Measurements from ENCODE around the gene NFATC2IP. TPM values are rescaled to one million over a fixed set of nuclear protein-coding genes. Genes with fewer than 3 reads are reported as not detected.
A peak's percentile ranks its signal among the peaks of the same experiment; 100 is the strongest.

NFATC2IP gene
- total and polyA plus RNA-seq, 4 donors: 5.8 to 17.6 (median 11.9) TPM

DNA sequence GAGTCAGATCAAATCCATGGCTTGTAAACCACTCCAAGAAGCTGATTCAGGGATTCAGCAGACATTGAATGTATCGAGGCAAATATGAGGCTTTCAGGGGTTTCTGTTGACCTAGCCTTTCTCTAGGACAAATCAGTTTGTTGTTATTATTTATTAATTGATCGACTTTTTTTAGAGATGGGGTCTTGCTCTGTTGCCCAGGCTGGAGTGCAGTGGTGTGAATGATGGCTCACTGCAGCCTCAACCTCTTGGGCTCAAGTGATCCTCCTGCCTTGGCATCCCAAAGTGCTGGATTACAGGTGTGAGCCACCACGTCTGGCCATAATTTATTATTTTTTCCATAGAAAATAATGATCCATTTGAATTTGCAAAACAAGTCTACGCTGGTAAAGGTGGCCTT, 61.1 kb downstream of the NFATC2IP start:
- TF ChIP-seq RAD21 (IDR thresholded peaks at IDR 0.05) (no peak), YY1 (IDR thresholded peaks at IDR 0.05) (no peak), GABPA (IDR thresholded peaks at IDR 0.05 in 1 of 2, conservative IDR thresholded peaks at IDR 0.05 in 1 of 2) (no peak)
- no peaks in the 10 kb centered on the region for H3K9me3 ChIP-seq (ENCODE audit: control insufficient read depth in 4 of 4, low read length in 3 of 4)
- no peak for DNase-seq (ENCODE audit: low spot score)
- no peak overlapping the region for H3K4me3 ChIP-seq (ENCODE audit: low read depth in 1 of 3, low read length in 3 of 3)
- no peak overlapping the region for H3K27ac ChIP-seq (ENCODE audit: low read depth in 1 of 2, low read length in 2 of 2)
- H3K27me3 ChIP-seq (ENCODE audit: control insufficient read depth in 4 of 4, insufficient read depth in 4 of 4, low read length in 3 of 4): no peaks in the 10 kb centered on the region
- no peaks in the 10 kb centered on the region for H3K36me3 ChIP-seq (ENCODE audit: control insufficient read depth in 4 of 4, insufficient read depth in 3 of 4, low read depth in 1 of 4, low read length in 3 of 4)
- no peak overlapping the region for H3K9ac ChIP-seq (ENCODE audit: low read depth in 1 of 2, low read length in 2 of 2)
- peaks cover 0 to 10% (median 7%) of the 10 kb centered on the region in 4 donors for H3K4me1 ChIP-seq (ENCODE audit: control insufficient read depth in 4 of 4, insufficient read depth in 4 of 4, low read length in 3 of 4)
- WGBS: 93% methylated on average over 4 of the region's 4 CpGs

DNA sequence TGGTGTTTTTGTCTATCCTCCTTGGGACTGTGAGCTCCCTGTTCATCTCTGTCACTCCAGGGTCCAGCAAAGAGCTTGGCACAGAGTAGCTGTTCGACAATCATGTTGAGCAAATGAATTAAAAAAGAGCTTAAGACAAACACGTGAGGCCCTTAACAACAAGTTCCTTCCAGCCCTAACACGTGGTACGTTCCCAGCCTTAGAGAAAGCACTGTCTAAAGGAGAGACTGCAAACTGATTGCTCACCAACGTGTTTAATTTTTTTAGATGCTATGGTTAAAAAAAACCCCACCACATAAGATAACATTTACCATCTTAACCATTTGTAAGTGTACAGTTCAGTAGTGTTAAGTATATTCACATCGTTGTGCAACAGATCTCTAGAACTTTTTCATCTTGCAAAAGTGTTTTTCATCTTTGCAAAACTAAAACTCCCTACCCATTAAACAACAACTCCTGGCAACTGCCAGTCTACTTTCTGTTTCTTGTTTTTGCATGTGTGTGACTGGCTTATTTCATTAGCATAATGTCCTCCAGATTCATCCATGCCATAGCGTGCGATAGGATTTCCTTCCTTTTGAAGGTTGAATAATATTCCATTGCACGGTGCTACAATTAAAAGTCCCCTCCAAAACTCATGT, 62.3 kb downstream of the NFATC2IP start:
- Histone ChIP-seq H3K36me3 (ENCODE audit: control insufficient read depth in 4 of 4, insufficient read depth in 3 of 4, low read depth in 1 of 4, low read length in 3 of 4) (no peaks in the 10 kb centered on the region), H3K4me3 (ENCODE audit: low read depth in 1 of 3, low read length in 3 of 3) (no peak overlapping the region), H3K9ac (ENCODE audit: low read depth in 1 of 2, low read length in 2 of 2) (no peak overlapping the region), H3K27ac (ENCODE audit: low read depth in 1 of 2, low read length in 2 of 2) (peak overlapping the region in 1 of 2 donors; percentile 33), H3K9me3 (ENCODE audit: control insufficient read depth in 4 of 4, low read length in 3 of 4) (no peaks in the 10 kb centered on the region), H3K27me3 (ENCODE audit: control insufficient read depth in 4 of 4, insufficient read depth in 4 of 4, low read length in 3 of 4) (no peaks in the 10 kb centered on the region), H3K4me1 (ENCODE audit: control insufficient read depth in 4 of 4, insufficient read depth in 4 of 4, low read length in 3 of 4) (peaks cover 0 to 10% (median 7%) of the 10 kb centered on the region in 4 donors)
- no peak for DNase-seq (ENCODE audit: low spot score)
- 77% methylated on average over 9 of the region's 9 CpGs for WGBS
- TF ChIP-seq, protein P1, sequence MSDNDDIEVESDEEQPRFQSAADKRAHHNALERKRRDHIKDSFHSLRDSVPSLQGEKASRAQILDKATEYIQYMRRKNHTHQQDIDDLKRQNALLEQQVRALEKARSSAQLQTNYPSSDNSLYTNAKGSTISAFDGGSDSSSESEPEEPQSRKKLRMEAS (IDR thresholded peaks at IDR 0.05): no peak
- TF ChIP-seq FOXA1 (IDR thresholded peaks at IDR 0.05) (no peak), SP1 (IDR thresholded peaks at IDR 0.05) (no peak), YY1 (IDR thresholded peaks at IDR 0.05) (no peak), HNF4A (conservative IDR thresholded peaks at IDR 0.05) (no peak), NR2F2 (IDR thresholded peaks at IDR 0.05) (no peak), JUND (IDR thresholded peaks at IDR 0.05) (no peak), TAF1 (conservative IDR thresholded peaks at IDR 0.05) (no peak), RXRA (IDR thresholded peaks at IDR 0.05) (no peak), GABPA (IDR thresholded peaks at IDR 0.05 in 1 of 2, conservative IDR thresholded peaks at IDR 0.05 in 1 of 2) (no peak), HNF4G (IDR thresholded peaks at IDR 0.05) (no peak), FOXA2 (IDR thresholded peaks at IDR 0.05) (no peak), RAD21 (IDR thresholded peaks at IDR 0.05) (no peak), EGR1 (IDR thresholded peaks at IDR 0.05; ENCODE audit: low read depth in 2 of 2) (no peak)
- TF ChIP-seq, protein P2, sequence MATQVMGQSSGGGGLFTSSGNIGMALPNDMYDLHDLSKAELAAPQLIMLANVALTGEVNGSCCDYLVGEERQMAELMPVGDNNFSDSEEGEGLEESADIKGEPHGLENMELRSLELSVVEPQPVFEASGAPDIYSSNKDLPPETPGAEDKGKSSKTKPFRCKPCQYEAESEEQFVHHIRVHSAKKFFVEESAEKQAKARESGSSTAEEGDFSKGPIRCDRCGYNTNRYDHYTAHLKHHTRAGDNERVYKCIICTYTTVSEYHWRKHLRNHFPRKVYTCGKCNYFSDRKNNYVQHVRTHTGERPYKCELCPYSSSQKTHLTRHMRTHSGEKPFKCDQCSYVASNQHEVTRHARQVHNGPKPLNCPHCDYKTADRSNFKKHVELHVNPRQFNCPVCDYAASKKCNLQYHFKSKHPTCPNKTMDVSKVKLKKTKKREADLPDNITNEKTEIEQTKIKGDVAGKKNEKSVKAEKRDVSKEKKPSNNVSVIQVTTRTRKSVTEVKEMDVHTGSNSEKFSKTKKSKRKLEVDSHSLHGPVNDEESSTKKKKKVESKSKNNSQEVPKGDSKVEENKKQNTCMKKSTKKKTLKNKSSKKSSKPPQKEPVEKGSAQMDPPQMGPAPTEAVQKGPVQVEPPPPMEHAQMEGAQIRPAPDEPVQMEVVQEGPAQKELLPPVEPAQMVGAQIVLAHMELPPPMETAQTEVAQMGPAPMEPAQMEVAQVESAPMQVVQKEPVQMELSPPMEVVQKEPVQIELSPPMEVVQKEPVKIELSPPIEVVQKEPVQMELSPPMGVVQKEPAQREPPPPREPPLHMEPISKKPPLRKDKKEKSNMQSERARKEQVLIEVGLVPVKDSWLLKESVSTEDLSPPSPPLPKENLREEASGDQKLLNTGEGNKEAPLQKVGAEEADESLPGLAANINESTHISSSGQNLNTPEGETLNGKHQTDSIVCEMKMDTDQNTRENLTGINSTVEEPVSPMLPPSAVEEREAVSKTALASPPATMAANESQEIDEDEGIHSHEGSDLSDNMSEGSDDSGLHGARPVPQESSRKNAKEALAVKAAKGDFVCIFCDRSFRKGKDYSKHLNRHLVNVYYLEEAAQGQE (IDR thresholded peaks at IDR 0.05): no peak
- TF ChIP-seq, protein P3, sequence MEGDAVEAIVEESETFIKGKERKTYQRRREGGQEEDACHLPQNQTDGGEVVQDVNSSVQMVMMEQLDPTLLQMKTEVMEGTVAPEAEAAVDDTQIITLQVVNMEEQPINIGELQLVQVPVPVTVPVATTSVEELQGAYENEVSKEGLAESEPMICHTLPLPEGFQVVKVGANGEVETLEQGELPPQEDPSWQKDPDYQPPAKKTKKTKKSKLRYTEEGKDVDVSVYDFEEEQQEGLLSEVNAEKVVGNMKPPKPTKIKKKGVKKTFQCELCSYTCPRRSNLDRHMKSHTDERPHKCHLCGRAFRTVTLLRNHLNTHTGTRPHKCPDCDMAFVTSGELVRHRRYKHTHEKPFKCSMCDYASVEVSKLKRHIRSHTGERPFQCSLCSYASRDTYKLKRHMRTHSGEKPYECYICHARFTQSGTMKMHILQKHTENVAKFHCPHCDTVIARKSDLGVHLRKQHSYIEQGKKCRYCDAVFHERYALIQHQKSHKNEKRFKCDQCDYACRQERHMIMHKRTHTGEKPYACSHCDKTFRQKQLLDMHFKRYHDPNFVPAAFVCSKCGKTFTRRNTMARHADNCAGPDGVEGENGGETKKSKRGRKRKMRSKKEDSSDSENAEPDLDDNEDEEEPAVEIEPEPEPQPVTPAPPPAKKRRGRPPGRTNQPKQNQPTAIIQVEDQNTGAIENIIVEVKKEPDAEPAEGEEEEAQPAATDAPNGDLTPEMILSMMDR (IDR thresholded peaks at IDR 0.05; ENCODE audit: low read depth, low read length, missing input control): no peak
- TF ChIP-seq, protein P4, sequence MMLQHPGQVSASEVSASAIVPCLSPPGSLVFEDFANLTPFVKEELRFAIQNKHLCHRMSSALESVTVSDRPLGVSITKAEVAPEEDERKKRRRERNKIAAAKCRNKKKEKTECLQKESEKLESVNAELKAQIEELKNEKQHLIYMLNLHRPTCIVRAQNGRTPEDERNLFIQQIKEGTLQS (IDR thresholded peaks at IDR 0.05): no peak
- TF ChIP-seq, protein P5, sequence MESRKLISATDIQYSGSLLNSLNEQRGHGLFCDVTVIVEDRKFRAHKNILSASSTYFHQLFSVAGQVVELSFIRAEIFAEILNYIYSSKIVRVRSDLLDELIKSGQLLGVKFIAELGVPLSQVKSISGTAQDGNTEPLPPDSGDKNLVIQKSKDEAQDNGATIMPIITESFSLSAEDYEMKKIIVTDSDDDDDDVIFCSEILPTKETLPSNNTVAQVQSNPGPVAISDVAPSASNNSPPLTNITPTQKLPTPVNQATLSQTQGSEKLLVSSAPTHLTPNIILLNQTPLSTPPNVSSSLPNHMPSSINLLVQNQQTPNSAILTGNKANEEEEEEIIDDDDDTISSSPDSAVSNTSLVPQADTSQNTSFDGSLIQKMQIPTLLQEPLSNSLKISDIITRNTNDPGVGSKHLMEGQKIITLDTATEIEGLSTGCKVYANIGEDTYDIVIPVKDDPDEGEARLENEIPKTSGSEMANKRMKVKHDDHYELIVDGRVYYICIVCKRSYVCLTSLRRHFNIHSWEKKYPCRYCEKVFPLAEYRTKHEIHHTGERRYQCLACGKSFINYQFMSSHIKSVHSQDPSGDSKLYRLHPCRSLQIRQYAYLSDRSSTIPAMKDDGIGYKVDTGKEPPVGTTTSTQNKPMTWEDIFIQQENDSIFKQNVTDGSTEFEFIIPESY (IDR thresholded peaks at IDR 0.05): no peak

Measured in liver (tissue), 9 donors.